ENCODE measurements around the gene KCTD13. TPM values are rescaled to one million over a fixed set of nuclear protein-coding genes. Genes with fewer than 3 reads are reported as not detected.

KCTD13 gene
- total RNA-seq, 4 donors from 2014 or later: 3.7 to 8.6 (median 6.3) TPM

GRCh38 chr16:29877266-29877961, 48.6 kb downstream of the KCTD13 start:
- in situ Hi-C loops (cut with MboI; ENCODE audit: low sequenced_read_pairs in 4 of 4): no loop called here
- Histone ChIP-seq H3K9me3 (no peaks in the 10 kb centered on the region), H3K27me3 (peaks cover 30 to 47% (median 39%) of the 10 kb centered on the region in 3 donors), H3K27ac (no peak overlapping the region), H3K36me3 (no peaks in the 10 kb centered on the region), H3K4me1 (no peaks in the 10 kb centered on the region), H3K4me3 (no peak overlapping the region)
- no peak for ATAC-seq
- no peak for TF ChIP-seq POLR2A (IDR thresholded peaks at IDR 0.05)
- no peak for TF ChIP-seq CTCF (IDR thresholded peaks at IDR 0.05 in 4 of 5, conservative IDR thresholded peaks at IDR 0.05 in 1 of 5)
- no peak for DNase-seq
- intact Hi-C loops (cut with DNase I; ENCODE audit: low total_unique reads): no loop called here

- Histone ChIP-seq H3K27me3 (peaks cover 30 to 47% (median 39%) of the 10 kb centered on the region in 3 donors), H3K4me1 (no peaks in the 10 kb centered on the region), H3K36me3 (no peaks in the 10 kb centered on the region), H3K4me3 (no peak overlapping the region), H3K27ac (no peak overlapping the region), H3K9me3 (no peaks in the 10 kb centered on the region)
- intact Hi-C loops (cut with DNase I; ENCODE audit: low total_unique reads): no loop called here
- TF ChIP-seq POLR2A (IDR thresholded peaks at IDR 0.05): no peak
- TF ChIP-seq CTCF (IDR thresholded peaks at IDR 0.05 in 4 of 5, conservative IDR thresholded peaks at IDR 0.05 in 1 of 5): no peak
- no peak for DNase-seq
- in situ Hi-C loops (cut with MboI; ENCODE audit: low sequenced_read_pairs in 4 of 4): no loop called here
- ATAC-seq: no peak
Measured at GRCh38 chr16:29876594-29877249, 49.3 kb downstream of the KCTD13 start.

- Histone ChIP-seq H3K9me3 (no peaks in the 10 kb centered on the region), H3K4me3 (no peak overlapping the region), H3K27me3 (peaks cover 30 to 47% (median 39%) of the 10 kb centered on the region in 3 donors), H3K36me3 (no peaks in the 10 kb centered on the region), H3K4me1 (no peaks in the 10 kb centered on the region), H3K27ac (no peak overlapping the region)
- DNase-seq: no peak
- TF ChIP-seq POLR2A (IDR thresholded peaks at IDR 0.05) (no peak), CTCF (IDR thresholded peaks at IDR 0.05 in 4 of 5, conservative IDR thresholded peaks at IDR 0.05 in 1 of 5) (no peak)
- intact Hi-C loops (cut with DNase I; ENCODE audit: low total_unique reads): no loop called here
- in situ Hi-C loops (cut with MboI; ENCODE audit: low sequenced_read_pairs in 4 of 4): no loop called here
- no peak for ATAC-seq
Measured at GRCh38 chr16:29876217-29876593, 49.8 kb downstream of the KCTD13 start.

GRCh38 chr16:29875206-29875605, 50.8 kb downstream of the KCTD13 start:
- no peaks in the 10 kb centered on the region for H3K9me3 ChIP-seq
- DNase-seq (no peak), ATAC-seq (no peak)
- no peak overlapping the region for H3K4me3 ChIP-seq
- no peak overlapping the region for H3K27ac ChIP-seq
- in situ Hi-C loops (cut with MboI; ENCODE audit: low sequenced_read_pairs in 4 of 4) (no loop called here), intact Hi-C loops (cut with DNase I; ENCODE audit: low total_unique reads) (no loop called here)
- no peaks in the 10 kb centered on the region for H3K36me3 ChIP-seq
- no peaks in the 10 kb centered on the region for H3K4me1 ChIP-seq
- H3K27me3 ChIP-seq: peaks cover 30 to 47% (median 39%) of the 10 kb centered on the region in 3 donors
- TF ChIP-seq POLR2A (IDR thresholded peaks at IDR 0.05): no peak
- no peak for TF ChIP-seq CTCF (IDR thresholded peaks at IDR 0.05 in 4 of 5, conservative IDR thresholded peaks at IDR 0.05 in 1 of 5)

Measured in gastrocnemius medialis (tissue), 4 donors.